ENCODE data around the gene DNAJB6.

GRCh38 chr7:157389951-157390730 is 53.3 kb downstream of the DNAJB6 start:
- TF ChIP-seq, protein P1, sequence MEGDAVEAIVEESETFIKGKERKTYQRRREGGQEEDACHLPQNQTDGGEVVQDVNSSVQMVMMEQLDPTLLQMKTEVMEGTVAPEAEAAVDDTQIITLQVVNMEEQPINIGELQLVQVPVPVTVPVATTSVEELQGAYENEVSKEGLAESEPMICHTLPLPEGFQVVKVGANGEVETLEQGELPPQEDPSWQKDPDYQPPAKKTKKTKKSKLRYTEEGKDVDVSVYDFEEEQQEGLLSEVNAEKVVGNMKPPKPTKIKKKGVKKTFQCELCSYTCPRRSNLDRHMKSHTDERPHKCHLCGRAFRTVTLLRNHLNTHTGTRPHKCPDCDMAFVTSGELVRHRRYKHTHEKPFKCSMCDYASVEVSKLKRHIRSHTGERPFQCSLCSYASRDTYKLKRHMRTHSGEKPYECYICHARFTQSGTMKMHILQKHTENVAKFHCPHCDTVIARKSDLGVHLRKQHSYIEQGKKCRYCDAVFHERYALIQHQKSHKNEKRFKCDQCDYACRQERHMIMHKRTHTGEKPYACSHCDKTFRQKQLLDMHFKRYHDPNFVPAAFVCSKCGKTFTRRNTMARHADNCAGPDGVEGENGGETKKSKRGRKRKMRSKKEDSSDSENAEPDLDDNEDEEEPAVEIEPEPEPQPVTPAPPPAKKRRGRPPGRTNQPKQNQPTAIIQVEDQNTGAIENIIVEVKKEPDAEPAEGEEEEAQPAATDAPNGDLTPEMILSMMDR (IDR thresholded peaks at IDR 0.05): no peak
- no peak for TF ChIP-seq ZFX (IDR thresholded peaks at IDR 0.05; ENCODE audit: borderline replicate concordance)

Data from 22Rv1 (cell line).